Hepatocyte (in vitro differentiated cells): ENCODE data around the gene PIGT. TPM values are rescaled to one million over a fixed set of nuclear protein-coding genes. Genes with fewer than 3 reads are reported as not detected.

Source experiments
- DNase-seq: peaks from one replicate; pipeline ENCODE4 v3.0.0-alpha.2; 2016; ENCODE audit warnings: low spot score
- H2AFZ ChIP-seq: fragments of 200-600 bp; sonication (generic); 2 replicates; pipeline ENCODE4 v1.6.0; 2016; ENCODE audit warnings: antibody characterized with exemption, mild to moderate bottlenecking
- H3K27ac ChIP-seq: fragments of 200-600 bp; sonication (generic); 2 replicates; pipeline ENCODE4 v1.5.1; 2016; ENCODE audit warnings: mild to moderate bottlenecking
- H3K27me3 ChIP-seq: fragments of 200-600 bp; sonication (generic); 2 replicates; pipeline ENCODE4 v1.6.1; 2016
- H3K36me3 ChIP-seq: fragments of 200-600 bp; sonication (generic); replicated peaks from 2 replicates; pipeline ENCODE4 v1.5.1; 2016; ENCODE audit warnings: low read depth; ENCODE audit not compliant: insufficient read depth
- H3K4me1 ChIP-seq: fragments of 200-600 bp; sonication (generic); 2 replicates; pipeline ENCODE4 v1.5.1; 2016; ENCODE audit warnings: mild to moderate bottlenecking, moderate library complexity; ENCODE audit not compliant: insufficient read depth
- H3K4me2 ChIP-seq: fragments of 200-600 bp; sonication (generic); 2 replicates; pipeline ENCODE4 v1.6.0; 2016
- H3K4me3 ChIP-seq: fragments of 200-600 bp; sonication (generic); 2 replicates; pipeline ENCODE4 v1.5.1; 2016; ENCODE audit warnings: mild to moderate bottlenecking
- H3K79me2 ChIP-seq: fragments of 200-600 bp; sonication (generic); 2 replicates; pipeline ENCODE4 v1.6.0; 2017; ENCODE audit warnings: mild to moderate bottlenecking
- H3K9me2 ChIP-seq: fragments of 200-600 bp; sonication (generic); replicated peaks from 2 replicates; pipeline ENCODE4 v1.6.0; 2017; ENCODE audit warnings: mild to moderate bottlenecking; ENCODE audit not compliant: insufficient read depth
- H3K9me3 ChIP-seq: fragments of 200-600 bp; sonication (generic); 2 replicates; pipeline ENCODE4 v1.5.1; 2016; ENCODE audit warnings: low read depth, mild to moderate bottlenecking
- H4K20me1 ChIP-seq: fragments of 200-600 bp; sonication (generic); 2 replicates; pipeline ENCODE4 v1.6.0; 2016; ENCODE audit warnings: mild to moderate bottlenecking; ENCODE audit not compliant: insufficient read depth, poor library complexity, severe bottlenecking
- CTCF ChIP-seq: fragments of 200-600 bp; sonication (generic); IDR thresholded peaks from 2 replicates; pipeline ENCODE4 v1.5.1; 2016; ENCODE audit warnings: antibody characterized with exemption, mild to moderate bottlenecking; ENCODE audit not compliant: poor library complexity
- EZH2 ChIP-seq: fragments of 200-600 bp; sonication (generic); IDR thresholded peaks from 2 replicates; pipeline ENCODE4 v1.6.1; 2016; ENCODE audit warnings: antibody characterized with exemption, mild to moderate bottlenecking, borderline replicate concordance
- EZH2phosphoT487 ChIP-seq: fragments of 200-600 bp; sonication (generic); IDR thresholded peaks from one replicate; pipeline ENCODE4 v1.6.1; 2018; ENCODE audit warnings: antibody characterized with exemption, mild to moderate bottlenecking, low read depth, moderate library complexity; ENCODE audit not compliant: unreplicated experiment, severe bottlenecking
- WGBS: methylation state at CpG from one replicate; pipeline ENCODE4 v1.1.6; 2016; ENCODE audit warnings: low lambda C conversion rate; ENCODE audit errors: missing lambda C conversion rate; 5-methylcytosine and 5-hydroxymethylcytosine counted together
- polyA plus RNA-seq: library from polyadenylated mRNA; unstranded; fragments of >200 nt; fragmentation: Nextera tagmentation; extraction: Ambion mirVana; gene quantifications from 2 replicates; pipeline ENCODE4 v1.2.1, GENCODE V29; 2016
- total RNA-seq: library from RNA; depleted of rRNA; stranded (reverse); fragments of >200 nt; gene quantifications from 2 replicates; pipeline ENCODE4 v1.2.3, GENCODE V29; 2014

Gene PIGT
- total and polyA plus RNA-seq, 2 experiments from 2014 or later: 67.1 to 163 TPM

DNA sequence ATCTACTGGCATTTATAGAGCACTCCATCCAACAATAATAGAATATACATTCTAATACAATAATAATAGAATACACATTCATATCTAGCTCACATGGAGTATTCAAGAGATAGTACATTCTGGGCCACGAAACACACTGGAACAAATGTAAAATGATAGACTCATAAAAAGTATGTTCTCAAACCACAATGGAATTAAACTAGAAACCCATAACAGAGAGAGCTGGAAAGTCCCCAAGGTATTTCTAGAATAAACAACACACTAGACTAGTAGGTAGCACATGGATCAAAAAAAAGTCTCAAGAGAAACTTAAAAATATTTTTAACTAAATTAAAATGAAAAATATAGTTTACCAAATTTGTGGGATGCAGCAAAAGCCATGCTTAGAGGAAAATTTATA is 28.7 kb upstream of the PIGT start:
- H3K4me3 ChIP-seq: no peak overlapping the region
- TF ChIP-seq EZH2 (no peak), EZH2phosphoT487 (no peak), CTCF (no peak)
- no peaks in the 10 kb centered on the region for H4K20me1 ChIP-seq
- no peaks in the 10 kb centered on the region for H3K4me1 ChIP-seq
- H3K27ac ChIP-seq: no peak overlapping the region
- DNase-seq: no peak
- no peak overlapping the region for H2AFZ ChIP-seq
- no peaks in the 10 kb centered on the region for H3K9me3 ChIP-seq
- H3K4me2 ChIP-seq: no peak overlapping the region
- no peaks in the 10 kb centered on the region for H3K79me2 ChIP-seq
- H3K27me3 ChIP-seq: no peaks in the 10 kb centered on the region
- no peaks in the 10 kb centered on the region for H3K9me2 ChIP-seq
- no peaks in the 10 kb centered on the region for H3K36me3 ChIP-seq
- 92% methylated on average over 1 of the region's 1 CpG for WGBS

- Histone ChIP-seq H3K4me3 (no peak overlapping the region), H3K36me3 (no peaks in the 10 kb centered on the region), H3K9me2 (no peaks in the 10 kb centered on the region), H3K79me2 (no peaks in the 10 kb centered on the region), H3K27me3 (no peaks in the 10 kb centered on the region), H3K9me3 (no peaks in the 10 kb centered on the region), H4K20me1 (no peaks in the 10 kb centered on the region), H3K4me2 (no peak overlapping the region), H3K4me1 (no peaks in the 10 kb centered on the region), H3K27ac (no peak overlapping the region), H2AFZ (no peak overlapping the region)
- no peak for DNase-seq
- 98% methylated on average over 2 of the region's 2 CpGs for WGBS
- TF ChIP-seq EZH2: no peak
- TF ChIP-seq CTCF: no peak
- no peak for TF ChIP-seq EZH2phosphoT487
Observed at GRCh38 chr20:45390931-45391330, 25.0 kb upstream of the PIGT start.

GRCh38 chr20:45391559-45391958 is 24.4 kb upstream of the PIGT start:
- H3K4me3 ChIP-seq: no peak overlapping the region
- no peak overlapping the region for H3K4me2 ChIP-seq
- H3K9me3 ChIP-seq: no peaks in the 10 kb centered on the region
- H3K27ac ChIP-seq: no peak overlapping the region
- no peaks in the 10 kb centered on the region for H3K36me3 ChIP-seq
- WGBS: 58% methylated on average over 2 of the region's 2 CpGs
- TF ChIP-seq EZH2 (no peak), EZH2phosphoT487 (no peak), CTCF (no peak)
- DNase-seq: no peak
- H3K79me2 ChIP-seq: no peaks in the 10 kb centered on the region
- no peaks in the 10 kb centered on the region for H3K9me2 ChIP-seq
- no peaks in the 10 kb centered on the region for H4K20me1 ChIP-seq
- H2AFZ ChIP-seq: no peak overlapping the region
- H3K27me3 ChIP-seq: no peaks in the 10 kb centered on the region
- H3K4me1 ChIP-seq: no peaks in the 10 kb centered on the region

GRCh38 chr20:45392733-45393132 is 23.2 kb upstream of the PIGT start:
- Histone ChIP-seq H3K4me1 (no peaks in the 10 kb centered on the region), H3K27ac (no peak overlapping the region), H3K4me2 (no peak overlapping the region), H4K20me1 (no peaks in the 10 kb centered on the region), H3K4me3 (no peak overlapping the region), H3K9me2 (no peaks in the 10 kb centered on the region), H3K36me3 (no peaks in the 10 kb centered on the region), H3K9me3 (no peaks in the 10 kb centered on the region), H2AFZ (no peak overlapping the region), H3K27me3 (no peaks in the 10 kb centered on the region), H3K79me2 (no peaks in the 10 kb centered on the region)
- 91% methylated on average over 3 of the region's 3 CpGs for WGBS
- TF ChIP-seq CTCF (no peak), EZH2 (no peak), EZH2phosphoT487 (no peak)
- no peak for DNase-seq
